Measurements from ENCODE around the gene PPP4R4.
"Not testable (repeated sequence)": the region's sequence is repeated elsewhere in the genome, so short reads cannot be mapped to it uniquely, and the experiment has no call there.

PPP4R4 gene

GRCh38 chr14:94181835-94182234 is 7.7 kb downstream of the PPP4R4 start:
- no peak for DNase-seq

GRCh38 chr14:94192536-94192935 is 18.4 kb downstream of the PPP4R4 start:
- peak; percentile 49 for DNase-seq

- DNase-seq, result no peak
Measured at GRCh38 chr14:94193776-94194175, 19.7 kb downstream of the PPP4R4 start.

- DNase-seq, result no peak
Measured at GRCh38 chr14:94196057-94196456, 21.9 kb downstream of the PPP4R4 start.

- DNase-seq, result no peak
Measured at GRCh38 chr14:94203473-94204210, 29.5 kb downstream of the PPP4R4 start.

GRCh38 chr14:94213021-94213420 is 38.9 kb downstream of the PPP4R4 start:
- no peak for DNase-seq

GRCh38 chr14:94213741-94214140 is 39.6 kb downstream of the PPP4R4 start:
- no peak for DNase-seq

GRCh38 chr14:94217116-94217515 is 43.0 kb downstream of the PPP4R4 start:
- no peak for DNase-seq

GRCh38 chr14:94218198-94218886 is 44.2 kb downstream of the PPP4R4 start:
- DNase-seq, result not testable (repeated sequence)

- DNase-seq, result no peak
Measured at GRCh38 chr14:94224040-94224439, 49.9 kb downstream of the PPP4R4 start.

GRCh38 chr14:94225460-94226378 is 51.6 kb downstream of the PPP4R4 start:
- DNase-seq, result no peak

- no peak for DNase-seq
Measured at GRCh38 chr14:94227029-94227428, 52.9 kb downstream of the PPP4R4 start.

- no peak for DNase-seq
Measured at GRCh38 chr14:94237046-94237445, 62.9 kb downstream of the PPP4R4 start.

- DNase-seq, result no peak
Measured at GRCh38 chr14:94237983-94238382, 63.9 kb downstream of the PPP4R4 start.

- DNase-seq, result no peak
Measured at GRCh38 chr14:94239406-94239805, 65.3 kb downstream of the PPP4R4 start.

- DNase-seq, result no peak
Measured at GRCh38 chr14:94244182-94244581, 70.1 kb downstream of the PPP4R4 start.

GRCh38 chr14:94264195-94264594 is 90.1 kb downstream of the PPP4R4 start:
- DNase-seq, result not testable (repeated sequence)

GRCh38 chr14:94267352-94267751 is 93.2 kb downstream of the PPP4R4 start:
- no peak for DNase-seq

- not testable (repeated sequence) for DNase-seq
Measured at GRCh38 chr14:94268582-94268981, 94.5 kb downstream of the PPP4R4 start.

GRCh38 chr14:94269156-94269555 is 95.0 kb downstream of the PPP4R4 start:
- no peak for DNase-seq

- DNase-seq, result not testable (repeated sequence)
Measured at GRCh38 chr14:94276898-94277561, 102.9 kb downstream of the PPP4R4 start.

- no peak for DNase-seq
Measured at GRCh38 chr14:94278731-94279130, 104.6 kb downstream of the PPP4R4 start.

All from NCI-H524 treated with DMSO at 0.1 percent for 48 hours (cell line).